ENCODE results near the gene NELFCD.

GRCh38 chr20:59008715-59009336 lies 27.8 kb downstream of the NELFCD start:
- no peak for TF ChIP-seq POLR2A (IDR thresholded peaks at IDR 0.05; ENCODE audit: low read depth, low read length)
- no peak for TF ChIP-seq POLR2AphosphoS5 (IDR thresholded peaks at IDR 0.05; ENCODE audit: low read depth, low read length)
- TF ChIP-seq TAF1 (IDR thresholded peaks at IDR 0.05; ENCODE audit: borderline replicate concordance, low read depth, low read length), result no peak
